Dermis lymphatic vessel endothelial cell (primary cell): ENCODE measurements around the gene TRAF5. TPM values are rescaled to one million over a fixed set of nuclear protein-coding genes. Genes with fewer than 3 reads are reported as not detected.

Experiments used
- total RNA-seq: library from RNA; depleted of rRNA; stranded (reverse); fragments of >200 nt; gene quantifications from 2 replicates; pipeline ENCODE4 v1.2.1, GENCODE V29; 2014

TRAF5 gene
- total RNA-seq, result 7.2 and 13.5 TPM in 2 replicates

GRCh38 chr1:211326528-211327345 is at the start of gene TRAF5:
Gene TRAF5, plus strand, starts transcription at chr1:211326833. Its CDS starts 26,407 bp downstream, at chr1:211353240.

Other genes starting within 250 kb of the TRAF5 start
- not detected in 2 replicates for gene KCNH1, start 192.7 kb upstream of the TRAF5 start, total RNA-seq
- 11.6 and 13.0 TPM in 2 replicates for gene RCOR3, start 67.5 kb upstream of the TRAF5 start, total RNA-seq
- not detected in 2 replicates for gene RD3, start 165.3 kb downstream of the TRAF5 start, total RNA-seq